Aorta (tissue), 5 donors: ENCODE data around the gene GNG8. TPM values are rescaled to one million over a fixed set of nuclear protein-coding genes. Genes with fewer than 3 reads are reported as not detected.

Experiments
- ATAC-seq: fragments of 200-7000 bp; cut with Tn5 transposase; one replicate; pipeline ENCODE4 v1.9.1; 2022; ENCODE audit warnings: moderate library complexity; ENCODE audit not compliant: low FRiP score
- DNase-seq, 2 donors: peaks; one replicate each; pipeline ENCODE4 v3.0.0-alpha.2; 2020
- H3K27ac ChIP-seq, 2 donors: one replicate each; pipeline ENCODE4 v1.5.1; 2013; ENCODE audit warnings: low read length in 2 of 2, mild to moderate bottlenecking in 2 of 2, moderate library complexity in 2 of 2, control low read depth in 1 of 2, inconsistent platforms in 1 of 2, low read depth in 1 of 2
- H3K27me3 ChIP-seq, 2 donors: one replicate each; pipeline ENCODE4 v1.6.1; 2013; ENCODE audit warnings: control low read depth in 1 of 2, low read length in 1 of 2, mild to moderate bottlenecking in 1 of 2, moderate library complexity in 1 of 2; ENCODE audit not compliant: insufficient read depth in 2 of 2, control insufficient read depth in 1 of 2
- H3K36me3 ChIP-seq, 2 donors: one replicate each; pipeline ENCODE4 v1.6.1; 2013; ENCODE audit warnings: control low read depth in 1 of 2, low read length in 1 of 2, mild to moderate bottlenecking in 1 of 2; ENCODE audit not compliant: insufficient read depth in 2 of 2, control insufficient read depth in 1 of 2
- H3K4me1 ChIP-seq, 2 donors: one replicate each; pipeline ENCODE4 v1.6.1; 2013; ENCODE audit warnings: low read length in 2 of 2, control low read depth in 1 of 2, mild to moderate bottlenecking in 1 of 2, moderate library complexity in 1 of 2; ENCODE audit not compliant: insufficient read depth in 2 of 2, control insufficient read depth in 1 of 2
- H3K4me3 ChIP-seq, 2 donors: one replicate each; pipeline ENCODE4 v1.5.1; 2013; ENCODE audit warnings: low read length in 2 of 2, control low read depth in 1 of 2, mild to moderate bottlenecking in 1 of 2
- H3K9me3 ChIP-seq: one replicate; pipeline ENCODE4 v1.6.1; 2013; ENCODE audit warnings: mild to moderate bottlenecking, low read length; ENCODE audit not compliant: control insufficient read depth
- WGBS, 2 donors: extraction: QIAGEN DNeasy Blood & Tissue Kit; methylation state at CpG; one replicate each; pipeline ENCODE4 v1.1.7; 2013; 5-methylcytosine and 5-hydroxymethylcytosine counted together
- intact Hi-C, 2 donors: fragments of 100-400 bp; cut with DNase I; formaldehyde crosslinking; loops; one replicate each; pipeline versions ENCODE4 v1.14.2 to v1.15.0; 2022
- long read RNA-seq, 2 donors: library from polyadenylated mRNA; unstranded; transcript quantifications; one replicate each; pipeline ENCODE4 v2.0.0, GENCODE V29; 2020 to 2021
- polyA plus RNA-seq, 2 donors: library from polyadenylated mRNA; stranded (reverse); fragments of 200-250 nt; gene quantifications; one replicate each; pipeline ENCODE4 v1.2.3, GENCODE V29; 2013
- total RNA-seq, 2 donors: library from RNA; stranded (reverse); fragmentation: NEBNext Ultra II Directional; extraction: Animal tissue kit (Norgen Biotek cat#: 25700); gene quantifications; one replicate each; pipeline ENCODE4 v1.2.1, GENCODE V29; 2021
- donor health status: healthy with polysubstance abuse.
- donor health status: Bipolar disorder and iron deficiency.
- donor health status: DM: no; HTN: no; CAD: no.
- donor health status: DM: no; HTN: no; CAD: no.
- donor health status: DM: yes; HTN: yes; CAD: no.

The GNG8 gene
- total RNA-seq: 1 to 10 TPM; 3.0 to 4.5 TPM
- not detected for polyA plus RNA-seq
- long read RNA-seq, donor 1, partial matches to known transcripts: 0 of 1 reads
- long read RNA-seq, donor 1, other reads (novel, unspliced or antisense): 0 of 1 reads
- long read RNA-seq, donor 2: 0 reads

- H3K9me3 ChIP-seq: no peaks in the 10 kb centered on the region
- no peak within 1 kb of the TSS for H3K27ac ChIP-seq
- DNase-seq (no peak), ATAC-seq (no peak)
- no peaks in the 10 kb centered on the region for H3K36me3 ChIP-seq
- intact Hi-C loops: no loop called here
- no peak within 1 kb of the TSS for H3K4me3 ChIP-seq
- no peaks in the 10 kb centered on the region for H3K27me3 ChIP-seq
- WGBS, 2 donors: 55 to 63% methylated on average over 30 to 34 of the region's 34 CpGs
- H3K4me1 ChIP-seq: no peaks in the 10 kb centered on the region
Observed at GRCh38 chr19:46635920-46636761, at the start of gene GNG8. TSS of gene GNG8 (minus strand) at chr19:46636202. CDS start at chr19:46634682, 1,520 bp downstream.

GRCh38 chr19:46685189-46685588 is 49.2 kb upstream of the GNG8 start:
- DNase-seq (no peak), ATAC-seq (no peak)
- Histone ChIP-seq H3K27ac (no peak overlapping the region), H3K36me3 (peaks cover 6 to 8% of the 10 kb centered on the region in 2 donors), H3K9me3 (no peaks in the 10 kb centered on the region), H3K4me3 (no peak overlapping the region), H3K27me3 (no peaks in the 10 kb centered on the region), H3K4me1 (no peaks in the 10 kb centered on the region)
- WGBS, 2 donors: 37 to 75% methylated on average over 2 to 3 of the region's 3 CpGs
- intact Hi-C loops: no loop called here

- H3K9me3 ChIP-seq: no peaks in the 10 kb centered on the region
- H3K4me3 ChIP-seq: no peak overlapping the region
- H3K27me3 ChIP-seq: no peaks in the 10 kb centered on the region
- no peaks in the 10 kb centered on the region for H3K4me1 ChIP-seq
- no peak overlapping the region for H3K27ac ChIP-seq
- intact Hi-C loops: no loop called here
- DNase-seq (no peak), ATAC-seq (no peak)
- 80 to 82% methylated on average over 25 to 26 of the region's 26 CpGs for WGBS, 2 donors
- H3K36me3 ChIP-seq: peaks cover 0 to 11% of the 10 kb centered on the region in 2 donors
Observed at GRCh38 chr19:46678110-46678732, 42.2 kb upstream of the GNG8 start.

- ATAC-seq: peak; percentile 21
Observed at GRCh38 chr19:46674416-46675178, 38.6 kb upstream of the GNG8 start.

GRCh38 chr19:46670813-46671212 is 34.8 kb upstream of the GNG8 start:
- Histone ChIP-seq H3K27ac (no peak overlapping the region), H3K36me3 (peaks cover 0 to 5% of the 10 kb centered on the region in 2 donors), H3K9me3 (no peaks in the 10 kb centered on the region), H3K27me3 (no peaks in the 10 kb centered on the region), H3K4me3 (no peak overlapping the region), H3K4me1 (no peaks in the 10 kb centered on the region)
- ATAC-seq (no peak), DNase-seq (no peak)
- intact Hi-C loops: no loop called here

More at GRCh38 chr19:46674416-46675178, 38.6 kb upstream of the GNG8 start:
- H3K9me3 ChIP-seq: no peaks in the 10 kb centered on the region
- WGBS, 2 donors: 87 to 91% methylated on average over 21 of the region's 21 CpGs
- H3K4me3 ChIP-seq: no peak overlapping the region
- DNase-seq: no peak
- intact Hi-C loops: no loop called here
- no peaks in the 10 kb centered on the region for H3K27me3 ChIP-seq
- H3K36me3 ChIP-seq: peaks cover 0 to 7% of the 10 kb centered on the region in 2 donors
- no peaks in the 10 kb centered on the region for H3K4me1 ChIP-seq
- no peak overlapping the region for H3K27ac ChIP-seq

GRCh38 chr19:46668662-46669061 is 32.7 kb upstream of the GNG8 start:
- Histone ChIP-seq H3K4me3 (no peak overlapping the region), H3K36me3 (no peaks in the 10 kb centered on the region), H3K4me1 (no peaks in the 10 kb centered on the region), H3K9me3 (no peaks in the 10 kb centered on the region), H3K27ac (no peak overlapping the region), H3K27me3 (no peaks in the 10 kb centered on the region)
- no peak for ATAC-seq
- 90 to 94% methylated on average over 3 of the region's 3 CpGs for WGBS, 2 donors
- intact Hi-C loops: no loop called here
- DNase-seq: no peak

GRCh38 chr19:46665072-46665471 is 29.1 kb upstream of the GNG8 start:
- ATAC-seq: no peak
- intact Hi-C loops: no loop called here
- 86 to 90% methylated on average over 8 of the region's 8 CpGs for WGBS, 2 donors
- Histone ChIP-seq H3K9me3 (no peaks in the 10 kb centered on the region), H3K36me3 (no peaks in the 10 kb centered on the region), H3K4me3 (no peak overlapping the region), H3K4me1 (no peaks in the 10 kb centered on the region), H3K27ac (no peak overlapping the region), H3K27me3 (no peaks in the 10 kb centered on the region)
- no peak for DNase-seq

- 5% methylated on average over 19 of the region's 19 CpGs for WGBS, 2 donors
- Histone ChIP-seq H3K4me1 (no peaks in the 10 kb centered on the region), H3K27ac (peak overlapping the region in 1 of 2 donors; percentile 61), H3K9me3 (no peaks in the 10 kb centered on the region), H3K27me3 (no peaks in the 10 kb centered on the region), H3K36me3 (no peaks in the 10 kb centered on the region), H3K4me3 (peak overlapping the region in 1 of 2 donors; percentile 13)
- intact Hi-C loops: loop anchor here (1.0 to 2.0 kb wide), 2 partner anchors 48 to 51 kb away; no protein-coding TSS in a partner anchor
- ATAC-seq (peak; percentile 89), DNase-seq (peak; percentile 91 to 94)
Observed at GRCh38 chr19:46661735-46662592, 26.0 kb upstream of the GNG8 start.
